ENCODE measurements around the gene SF3B2.

Gene SF3B2

GRCh38 chr11:66069715-66070603 lies 17.8 kb downstream of the SF3B2 start, which contains the start of gene PACS1:
TSS of gene PACS1 (plus strand) at chr11:66070272. CDS start at chr11:66070487, 215 bp downstream.
- H4K20me1 ChIP-seq (ENCODE audit: insufficient read depth, low read length): peaks cover 3% of the 10 kb centered on the region; the same call in 1 of the 2 replicates
- peaks cover 45% of the 10 kb centered on the region for H3K36me3 ChIP-seq (replicated peaks; ENCODE audit: low read depth, low read length)
- H3K4me1 ChIP-seq (ENCODE audit: low read length): peaks cover 23% of the 10 kb centered on the region
- peak within 1 kb of the TSS; percentile 92 for H3K4me2 ChIP-seq (ENCODE audit: low read length)
- H3K79me2 ChIP-seq (ENCODE audit: low read length): no peaks in the 10 kb centered on the region; the same call in 1 of the 2 replicates
- peak within 1 kb of the TSS; percentile 45 for H2AFZ ChIP-seq (ENCODE audit: low read depth, low read length)
- H3K9ac ChIP-seq (ENCODE audit: low read length): peak within 1 kb of the TSS; percentile 82
- no peak for TF ChIP-seq EZH2phosphoT487 (IDR thresholded peaks at IDR 0.05; ENCODE audit: low read depth)
- TF ChIP-seq CTCF (IDR thresholded peaks at IDR 0.05; ENCODE audit: low read depth, low read length): no peak
- peak within 1 kb of the TSS; percentile 97 for H3K4me3 ChIP-seq (ENCODE audit: low read length)
- H3K27ac ChIP-seq (ENCODE audit: low read length): peak within 1 kb of the TSS; percentile 70
- no peaks in the 10 kb centered on the region for H3K27me3 ChIP-seq (ENCODE audit: low read depth, low read length)
- no peaks in the 10 kb centered on the region for H3K9me3 ChIP-seq (ENCODE audit: insufficient read depth, low read length)

- 0 out of 2 replicates have a peak overlapping the region, but pooled peaks have one; percentile 31 for H2AFZ ChIP-seq (ENCODE audit: low read depth, low read length)
- H3K4me2 ChIP-seq (ENCODE audit: low read length): peak overlapping the region; percentile 92
- H3K79me2 ChIP-seq (ENCODE audit: low read length): no peaks in the 10 kb centered on the region; the same call in 1 of the 2 replicates
- H3K27me3 ChIP-seq (ENCODE audit: low read depth, low read length): no peaks in the 10 kb centered on the region
- peaks cover 23% of the 10 kb centered on the region for H3K4me1 ChIP-seq (ENCODE audit: low read length)
- peak overlapping the region; percentile 80 for H3K9ac ChIP-seq (ENCODE audit: low read length)
- H3K9me3 ChIP-seq (ENCODE audit: insufficient read depth, low read length): no peaks in the 10 kb centered on the region
- H3K36me3 ChIP-seq (replicated peaks; ENCODE audit: low read depth, low read length): peaks cover 38% of the 10 kb centered on the region
- H3K4me3 ChIP-seq (ENCODE audit: low read length): peak overlapping the region; percentile 97
- peaks cover 3% of the 10 kb centered on the region; the same call in 1 of the 2 replicates for H4K20me1 ChIP-seq (ENCODE audit: insufficient read depth, low read length)
- no peak for TF ChIP-seq EZH2phosphoT487 (IDR thresholded peaks at IDR 0.05; ENCODE audit: low read depth)
- H3K27ac ChIP-seq (ENCODE audit: low read length): no peak overlapping the region
Measured at GRCh38 chr11:66070604-66071380, 18.6 kb downstream of the SF3B2 start.

GRCh38 chr11:66071381-66071801 lies 19.2 kb downstream of the SF3B2 start:
- Histone ChIP-seq H3K4me2 (ENCODE audit: low read length) (peak overlapping the region; percentile 92), H3K4me3 (ENCODE audit: low read length) (peak overlapping the region; percentile 97), H3K9me3 (ENCODE audit: insufficient read depth, low read length) (no peaks in the 10 kb centered on the region), H3K4me1 (ENCODE audit: low read length) (peaks cover 23% of the 10 kb centered on the region), H3K27me3 (ENCODE audit: low read depth, low read length) (no peaks in the 10 kb centered on the region), H4K20me1 (ENCODE audit: insufficient read depth, low read length) (peaks cover 3% of the 10 kb centered on the region; the same call in 1 of the 2 replicates), H3K79me2 (ENCODE audit: low read length) (no peaks in the 10 kb centered on the region; the same call in 1 of the 2 replicates), H2AFZ (ENCODE audit: low read depth, low read length) (no peak overlapping the region), H3K9ac (ENCODE audit: low read length) (peak overlapping the region; percentile 80), H3K36me3 (replicated peaks; ENCODE audit: low read depth, low read length) (peaks cover 33% of the 10 kb centered on the region), H3K27ac (ENCODE audit: low read length) (no peak overlapping the region)
- TF ChIP-seq EZH2phosphoT487 (IDR thresholded peaks at IDR 0.05; ENCODE audit: low read depth): no peak
- TF ChIP-seq CTCF (IDR thresholded peaks at IDR 0.05; ENCODE audit: low read depth, low read length): no peak

GRCh38 chr11:66072081-66072480 lies 19.9 kb downstream of the SF3B2 start:
- H3K36me3 ChIP-seq (replicated peaks; ENCODE audit: low read depth, low read length): peaks cover 26% of the 10 kb centered on the region
- H2AFZ ChIP-seq (ENCODE audit: low read depth, low read length): no peak overlapping the region
- no peak for TF ChIP-seq CTCF (IDR thresholded peaks at IDR 0.05; ENCODE audit: low read depth, low read length)
- no peak for TF ChIP-seq EZH2phosphoT487 (IDR thresholded peaks at IDR 0.05; ENCODE audit: low read depth)
- H3K27ac ChIP-seq (ENCODE audit: low read length): no peak overlapping the region
- no peak overlapping the region for H3K4me3 ChIP-seq (ENCODE audit: low read length)
- H3K9me3 ChIP-seq (ENCODE audit: insufficient read depth, low read length): no peaks in the 10 kb centered on the region
- peaks cover 3% of the 10 kb centered on the region; the same call in 1 of the 2 replicates for H4K20me1 ChIP-seq (ENCODE audit: insufficient read depth, low read length)
- no peak overlapping the region for H3K9ac ChIP-seq (ENCODE audit: low read length)
- no peaks in the 10 kb centered on the region for H3K27me3 ChIP-seq (ENCODE audit: low read depth, low read length)
- H3K79me2 ChIP-seq (ENCODE audit: low read length): no peaks in the 10 kb centered on the region; the same call in 1 of the 2 replicates
- H3K4me1 ChIP-seq (ENCODE audit: low read length): peaks cover 23% of the 10 kb centered on the region
- H3K4me2 ChIP-seq (ENCODE audit: low read length): peak overlapping the region; percentile 92; the same call in 1 of the 2 replicates
